Glomerular visceral epithelial cell (primary cell): ENCODE measurements around the gene ARAP1.

ENCODE experiments used
- DNase-seq: peaks from one replicate; pipeline ENCODE4 v3.0.0-alpha.2; 2016; ENCODE audit errors: extremely low spot score

Gene ARAP1

GRCh38 chr11:72641522-72642042 lies 110.6 kb downstream of the ARAP1 start:
- no peak for DNase-seq

- DNase-seq = no peak
Measured at GRCh38 chr11:72639502-72640375, 112.5 kb downstream of the ARAP1 start.

- DNase-seq = no peak
Measured at GRCh38 chr11:72637926-72638325, 114.3 kb downstream of the ARAP1 start.

GRCh38 chr11:72637198-72637597 lies 115.0 kb downstream of the ARAP1 start:
- DNase-seq = no peak

- no peak for DNase-seq
Measured at GRCh38 chr11:72636376-72636775, 115.8 kb downstream of the ARAP1 start.

- no peak for DNase-seq
Measured at GRCh38 chr11:72635933-72636332, 116.3 kb downstream of the ARAP1 start.

GRCh38 chr11:72635309-72635915 lies 116.8 kb downstream of the ARAP1 start:
- DNase-seq = no peak
